Pulmonary artery endothelial cell (primary cell): ENCODE results near the gene GNRH2. TPM values are rescaled to one million over a fixed set of nuclear protein-coding genes. Genes with fewer than 3 reads are reported as not detected.
"Not testable (repeated sequence)": the region's sequence is repeated elsewhere in the genome, so short reads cannot be mapped to it uniquely, and the experiment has no call there.

Experiments
- DNase-seq: peaks from one replicate; pipeline ENCODE4 v3.0.0-alpha.2; 2011; ENCODE audit warnings: low read depth, low spot score
- total RNA-seq: library from RNA; depleted of rRNA; stranded (reverse); fragments of >200 nt; gene quantifications from 2 replicates; pipeline ENCODE4 v1.2.3, GENCODE V29; 2014

The GNRH2 gene
- total RNA-seq, 1 donor from 2014 or later = not detected

DNA sequence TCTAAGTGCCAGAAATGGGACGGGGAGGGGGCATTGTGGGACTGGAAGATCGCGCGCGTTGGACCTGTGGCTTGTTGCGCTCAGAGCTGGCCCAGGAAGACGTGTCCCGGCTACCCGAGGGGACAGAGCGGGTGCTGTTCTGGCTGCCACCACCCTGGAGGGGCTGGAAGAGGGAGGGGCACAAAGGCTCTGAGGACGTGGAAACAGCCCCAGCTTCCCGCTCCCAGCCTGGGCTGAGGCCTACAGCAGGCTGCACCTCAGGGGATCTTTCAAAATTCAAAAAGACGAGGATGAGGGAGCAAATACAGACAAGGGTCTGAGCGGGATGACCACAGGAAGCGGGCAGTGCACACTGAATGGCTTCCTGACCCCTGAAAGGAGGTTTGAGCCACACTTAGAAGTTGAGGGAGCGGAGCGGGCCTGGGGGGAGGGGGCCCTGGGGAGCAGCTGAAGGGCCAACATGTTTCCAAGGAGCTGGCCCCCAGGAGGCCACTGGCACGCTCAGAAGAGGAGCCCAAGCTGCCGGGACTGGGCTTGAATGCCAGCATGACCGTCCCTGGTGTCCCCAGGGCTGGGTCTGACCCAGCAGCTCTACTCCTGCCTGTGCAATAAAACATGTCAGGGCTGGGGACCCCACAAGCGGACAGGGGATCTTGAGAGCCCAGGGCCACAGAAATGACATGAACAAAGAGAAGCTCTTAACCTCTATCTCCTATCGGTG is 29.3 kb downstream of the GNRH2 start:
- no peak for DNase-seq

DNA sequence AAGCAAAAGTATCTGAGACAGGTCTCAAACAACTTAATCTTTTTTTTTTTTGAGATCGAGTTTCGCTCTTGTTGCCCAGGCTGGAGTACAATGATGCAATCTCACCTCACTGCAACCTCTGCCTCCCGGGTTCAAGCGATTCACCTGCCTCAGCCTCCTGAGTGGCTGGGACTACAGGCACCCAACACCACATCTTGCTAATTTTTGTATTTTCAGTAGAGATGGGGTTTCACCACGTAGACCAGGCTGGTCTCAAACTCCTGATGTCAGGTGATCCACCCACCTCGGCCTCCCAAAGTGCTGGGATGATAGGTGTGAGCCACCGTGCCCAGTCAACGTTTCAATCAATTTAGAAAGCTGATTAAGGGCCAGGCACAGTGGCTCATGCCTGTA is 29.8 kb downstream of the GNRH2 start:
- not testable (repeated sequence) for DNase-seq

- no peak for DNase-seq
Observed at GRCh38 chr20:3074812-3075211, 31.4 kb downstream of the GNRH2 start.

- DNase-seq = not testable (repeated sequence)
Observed at GRCh38 chr20:3075315-3075714, 31.9 kb downstream of the GNRH2 start.

DNA sequence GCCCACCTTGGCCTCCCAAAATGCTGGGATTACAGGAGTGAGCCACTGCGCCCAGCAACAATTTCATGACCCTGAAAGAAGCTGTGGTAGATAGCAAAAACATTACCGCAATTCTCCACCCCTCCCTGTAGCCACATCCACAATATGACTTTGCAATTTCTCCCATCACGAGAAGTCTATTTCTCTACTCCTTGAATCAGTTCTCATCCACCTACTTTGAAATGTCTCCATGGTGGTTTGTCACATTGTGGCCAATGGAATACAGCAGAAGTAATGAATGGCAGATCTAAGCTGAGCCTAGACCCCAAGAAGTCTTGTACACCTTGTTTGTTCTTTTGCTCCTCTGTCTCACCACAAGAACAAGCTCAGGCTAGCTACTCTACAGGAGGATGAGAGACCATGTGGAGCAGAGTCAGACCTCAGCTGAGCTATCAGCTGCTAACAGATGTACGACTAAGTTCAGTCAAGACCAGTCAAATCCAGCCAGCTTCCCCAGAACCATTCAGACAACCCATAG is 34.3 kb downstream of the GNRH2 start:
- no peak for DNase-seq

DNA sequence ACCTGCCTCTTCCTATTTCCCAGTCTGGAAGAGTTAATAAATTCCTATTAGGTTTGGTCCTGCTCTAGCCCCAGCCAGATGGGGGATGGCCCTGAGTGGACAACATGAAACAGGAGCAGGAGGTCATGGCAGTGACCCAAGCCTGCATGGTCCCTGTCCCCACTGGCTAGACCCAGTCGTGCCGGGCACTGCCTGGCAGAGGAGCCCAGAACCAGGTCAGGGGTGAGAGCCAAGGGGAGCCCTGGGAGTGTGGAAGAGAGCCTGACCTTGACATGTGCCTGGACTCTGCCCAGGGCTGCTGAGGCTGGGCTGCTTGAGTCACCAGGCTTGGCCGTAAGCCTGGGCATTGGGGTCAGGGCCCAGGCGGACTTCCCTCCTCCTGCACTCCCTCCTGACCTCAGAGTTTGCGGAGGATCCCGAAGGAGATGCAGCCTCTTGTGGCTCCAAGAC is 37.5 kb downstream of the GNRH2 start:
- no peak for DNase-seq

DNA sequence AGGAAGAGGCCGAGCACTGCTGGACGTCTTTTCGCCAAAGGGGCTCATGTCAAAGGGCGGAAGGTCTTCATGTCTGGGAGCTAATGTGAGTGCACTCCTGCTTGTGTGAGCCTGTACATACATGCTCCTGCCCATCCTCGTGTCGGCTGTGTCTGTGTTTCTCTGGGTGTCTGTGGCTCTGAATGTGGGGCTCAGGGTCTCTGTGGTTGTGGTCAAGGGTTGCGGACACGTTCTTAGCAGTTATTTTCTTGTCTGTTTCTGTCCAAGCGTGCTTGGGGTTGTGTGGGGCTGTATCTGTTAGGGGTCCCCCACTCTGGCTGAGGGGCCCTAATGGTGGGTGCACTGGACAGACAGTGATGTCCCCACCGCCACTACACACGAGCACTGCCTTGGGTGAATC is 38.2 kb downstream of the GNRH2 start:
- DNase-seq = no peak

DNA sequence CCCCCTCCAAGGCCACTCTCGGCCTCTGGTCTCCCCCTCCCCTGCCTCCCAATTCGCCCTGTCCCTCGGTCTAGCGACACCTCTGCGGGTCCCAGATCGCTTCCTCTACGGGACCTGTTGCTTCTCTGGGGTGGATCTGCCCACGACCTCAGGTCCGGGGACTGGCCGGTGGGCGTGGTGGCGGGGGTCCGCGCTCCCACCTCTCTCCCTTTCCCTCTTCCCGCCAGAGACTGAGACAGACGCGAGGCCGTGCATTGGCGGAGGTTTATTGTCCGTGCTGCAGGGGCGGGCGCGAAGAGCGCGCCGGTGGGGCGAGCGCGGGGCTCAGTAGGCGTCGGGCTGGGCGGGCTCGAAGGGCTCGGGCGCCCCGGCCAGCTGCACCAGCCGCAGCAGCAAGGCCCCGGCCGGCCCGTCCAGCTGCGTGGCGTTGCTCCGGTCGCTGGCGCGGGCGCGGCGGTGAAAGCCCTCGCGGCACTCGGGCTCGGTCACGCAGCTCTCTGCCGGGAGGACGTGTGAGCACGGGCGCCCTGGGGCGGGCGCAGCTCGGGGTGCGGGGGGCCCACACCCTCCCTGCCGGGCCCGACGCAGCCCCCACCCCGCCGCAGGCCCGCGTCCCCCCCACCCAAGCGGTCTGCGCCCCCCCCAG is 39.0 kb downstream of the GNRH2 start:
- no peak for DNase-seq

GRCh38 chr20:3082955-3083952 is 39.8 kb downstream of the GNRH2 start:
- no peak for DNase-seq

- no peak for DNase-seq
Observed at GRCh38 chr20:3084283-3084985, 41.0 kb downstream of the GNRH2 start, which contains the start of gene AVP. TSS of gene AVP (minus strand) at chr20:3084724. CDS start at chr20:3084674, 50 bp downstream.

DNA sequence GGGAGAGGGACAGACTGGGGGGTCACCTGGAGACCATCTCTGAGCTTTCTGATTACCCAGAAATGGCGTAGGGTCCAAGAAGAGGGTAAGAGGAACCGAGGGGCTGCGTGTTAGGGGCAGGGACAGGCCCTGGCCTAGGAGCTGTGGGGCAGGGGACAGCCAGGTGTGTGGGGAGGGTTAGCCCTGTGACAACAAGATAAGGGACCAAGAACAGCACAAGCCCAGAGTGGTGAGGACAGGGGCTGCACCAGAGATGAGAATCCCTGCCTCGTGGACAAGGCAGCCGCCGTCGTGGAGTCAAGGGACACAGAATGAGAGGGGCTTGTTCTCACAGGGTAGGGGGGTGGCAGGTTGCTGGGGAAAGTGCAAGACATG is 41.6 kb downstream of the GNRH2 start:
- no peak for DNase-seq

GRCh38 chr20:3085571-3086072 is 42.2 kb downstream of the GNRH2 start:
- no peak for DNase-seq

- DNase-seq = no peak
Observed at GRCh38 chr20:3088031-3088430, 44.6 kb downstream of the GNRH2 start.

DNA sequence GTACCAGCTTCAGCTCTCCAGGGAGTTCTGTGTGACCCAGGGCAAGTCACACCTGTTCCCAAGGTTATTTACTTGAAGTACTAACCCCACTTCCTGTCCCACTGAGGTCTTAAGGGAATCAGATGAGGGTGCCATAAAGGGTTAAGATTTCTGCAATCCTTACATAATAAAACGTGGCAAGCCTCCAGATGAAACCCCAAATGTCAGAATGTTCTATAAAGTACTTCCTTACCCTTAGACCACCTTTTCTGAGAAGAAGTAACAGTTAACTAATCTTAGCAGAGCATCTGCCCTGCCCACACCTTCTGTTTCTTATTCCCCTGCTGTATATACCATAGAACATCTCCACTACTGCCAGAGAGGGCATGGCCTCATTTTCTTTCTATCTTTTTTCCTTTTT is 47.1 kb downstream of the GNRH2 start:
- no peak for DNase-seq

DNA sequence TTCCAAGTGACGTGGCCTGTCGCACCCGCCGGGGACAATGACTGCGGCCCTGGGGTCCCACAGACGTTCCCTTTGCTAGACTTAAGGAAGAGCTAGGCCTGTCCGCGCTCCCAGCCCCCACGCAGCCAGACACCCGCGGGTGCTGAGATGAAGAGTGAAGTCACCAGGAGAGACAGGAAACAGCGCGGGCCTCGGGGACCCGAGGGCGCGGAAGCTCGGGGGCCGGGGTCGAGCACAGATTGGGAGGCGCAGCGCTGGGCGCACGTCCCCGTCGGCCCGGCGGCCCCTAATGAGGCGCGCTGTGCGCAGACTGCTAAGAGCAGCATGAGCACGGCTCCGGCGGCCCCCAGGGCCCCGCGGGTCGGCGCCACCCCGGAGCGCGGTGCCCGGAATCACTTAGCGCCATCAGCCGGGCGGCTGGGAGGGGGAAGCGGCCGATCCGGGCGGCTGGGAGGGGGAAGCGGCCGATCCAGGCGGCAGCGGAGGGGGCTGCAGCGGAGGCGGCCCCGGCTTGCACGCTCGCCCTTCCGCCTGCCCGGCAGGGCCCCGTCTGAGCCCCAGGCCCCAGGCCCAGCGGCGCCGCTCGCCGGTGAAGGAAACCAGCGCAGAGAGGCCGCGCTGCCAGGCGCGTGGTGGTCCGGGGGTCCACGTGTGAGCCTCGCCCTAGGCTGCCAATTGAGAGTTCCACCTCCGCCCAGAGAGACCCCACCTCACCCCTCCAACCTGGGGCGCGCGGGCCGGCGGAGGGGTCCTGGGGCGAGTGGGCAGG is 49.4 kb downstream of the GNRH2 start:
- no peak for DNase-seq

GRCh38 chr20:3093861-3094361 is 50.5 kb downstream of the GNRH2 start:
- peak; percentile 44 for DNase-seq

GRCh38 chr20:3094848-3095629 is 51.6 kb downstream of the GNRH2 start:
- no peak for DNase-seq
